Measurements from ENCODE around the gene INHBA. TPM values are rescaled to one million over a fixed set of nuclear protein-coding genes. Genes with fewer than 3 reads are reported as not detected.

The INHBA gene
- total and polyA plus RNA-seq, 2 of the 4 experiments (the other 2 are of a cell fraction) = 60.2 to 112 TPM

DNA sequence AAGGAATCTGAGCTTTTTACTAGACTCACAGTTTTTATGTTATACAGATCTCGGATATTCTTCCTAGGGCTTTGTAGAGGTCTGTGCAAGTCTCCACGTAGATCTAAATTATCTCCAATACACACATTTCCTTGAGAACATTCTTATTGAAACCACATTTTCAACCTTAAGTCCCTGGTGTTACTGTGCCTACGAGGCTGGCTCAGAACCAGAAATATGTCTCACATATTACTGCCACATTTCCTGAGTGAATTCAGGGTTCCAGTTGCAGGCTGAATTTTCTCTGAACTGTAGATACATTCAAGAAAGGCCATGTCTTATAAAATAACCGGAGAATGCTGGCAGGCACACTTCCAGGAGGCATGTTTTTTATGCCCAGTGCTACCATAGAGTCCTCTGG is 46.5 kb downstream of the INHBA start:
- no peaks in the 10 kb centered on the region for H3K27me3 ChIP-seq (ENCODE audit: control insufficient read depth, insufficient read depth, low read length)
- peaks cover 4% of the 10 kb centered on the region; the same call in 1 of the 2 replicates for H3K4me1 ChIP-seq (ENCODE audit: control insufficient read depth, insufficient read depth, low read length)
- TF ChIP-seq BHLHE40 (IDR thresholded peaks at IDR 0.05; ENCODE audit: low read depth, low read length) (no peak), POLR2A (IDR thresholded peaks at IDR 0.05; ENCODE audit: low read depth, low read length) (no peak), MAZ (IDR thresholded peaks at IDR 0.05; ENCODE audit: borderline replicate concordance, low read depth, low read length) (no peak), CHD1 (IDR thresholded peaks at IDR 0.05; ENCODE audit: low read depth, low read length) (no peak), MAFK (IDR thresholded peaks at IDR 0.05; ENCODE audit: low read depth, low read length) (no peak), RCOR1 (IDR thresholded peaks at IDR 0.05; ENCODE audit: insufficient replicate concordance, low read length) (no peak), RAD21 (IDR thresholded peaks at IDR 0.05; ENCODE audit: low read length) (no peak), SMC3 (IDR thresholded peaks at IDR 0.05; ENCODE audit: low read depth, low read length) (no peak), NFE2L2 (IDR thresholded peaks at IDR 0.05; ENCODE audit: low read depth, low read length) (no peak), RFX5 (IDR thresholded peaks at IDR 0.05; ENCODE audit: low read depth, low read length) (no peak), FOS (IDR thresholded peaks at IDR 0.05; ENCODE audit: low read depth, low read length) (no peak), CEBPB (IDR thresholded peaks at IDR 0.05; ENCODE audit: low read depth, low read length) (no peak)
- TF ChIP-seq, protein P1, sequence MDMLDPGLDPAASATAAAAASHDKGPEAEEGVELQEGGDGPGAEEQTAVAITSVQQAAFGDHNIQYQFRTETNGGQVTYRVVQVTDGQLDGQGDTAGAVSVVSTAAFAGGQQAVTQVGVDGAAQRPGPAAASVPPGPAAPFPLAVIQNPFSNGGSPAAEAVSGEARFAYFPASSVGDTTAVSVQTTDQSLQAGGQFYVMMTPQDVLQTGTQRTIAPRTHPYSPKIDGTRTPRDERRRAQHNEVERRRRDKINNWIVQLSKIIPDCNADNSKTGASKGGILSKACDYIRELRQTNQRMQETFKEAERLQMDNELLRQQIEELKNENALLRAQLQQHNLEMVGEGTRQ (IDR thresholded peaks at IDR 0.05; ENCODE audit: low read depth, low read length) = no peak
- TF ChIP-seq, protein P2, sequence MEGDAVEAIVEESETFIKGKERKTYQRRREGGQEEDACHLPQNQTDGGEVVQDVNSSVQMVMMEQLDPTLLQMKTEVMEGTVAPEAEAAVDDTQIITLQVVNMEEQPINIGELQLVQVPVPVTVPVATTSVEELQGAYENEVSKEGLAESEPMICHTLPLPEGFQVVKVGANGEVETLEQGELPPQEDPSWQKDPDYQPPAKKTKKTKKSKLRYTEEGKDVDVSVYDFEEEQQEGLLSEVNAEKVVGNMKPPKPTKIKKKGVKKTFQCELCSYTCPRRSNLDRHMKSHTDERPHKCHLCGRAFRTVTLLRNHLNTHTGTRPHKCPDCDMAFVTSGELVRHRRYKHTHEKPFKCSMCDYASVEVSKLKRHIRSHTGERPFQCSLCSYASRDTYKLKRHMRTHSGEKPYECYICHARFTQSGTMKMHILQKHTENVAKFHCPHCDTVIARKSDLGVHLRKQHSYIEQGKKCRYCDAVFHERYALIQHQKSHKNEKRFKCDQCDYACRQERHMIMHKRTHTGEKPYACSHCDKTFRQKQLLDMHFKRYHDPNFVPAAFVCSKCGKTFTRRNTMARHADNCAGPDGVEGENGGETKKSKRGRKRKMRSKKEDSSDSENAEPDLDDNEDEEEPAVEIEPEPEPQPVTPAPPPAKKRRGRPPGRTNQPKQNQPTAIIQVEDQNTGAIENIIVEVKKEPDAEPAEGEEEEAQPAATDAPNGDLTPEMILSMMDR (conservative IDR thresholded peaks at IDR 0.05; ENCODE audit: low read depth, low read length) = no peak
- no peak overlapping the region for H2AK9ac ChIP-seq (replicated peaks; ENCODE audit: low read depth, low read length, poor library complexity)
- peak overlapping the region; percentile 23; the same call in 1 of the 2 replicates for H3K23ac ChIP-seq (ENCODE audit: low read depth, low read length)
- no peak overlapping the region; the same call in 1 of the 2 replicates for H3K4me2 ChIP-seq (ENCODE audit: low read depth, low read length)
- no peak for ATAC-seq (ENCODE audit: low read depth)
- no peak overlapping the region for H2BK5ac ChIP-seq (ENCODE audit: low read depth, low read length, poor library complexity, severe bottlenecking)
- no peaks in the 10 kb centered on the region for H3K79me1 ChIP-seq (ENCODE audit: low read depth in 1 of 2, low read length in 2 of 2)
- H3K4me3 ChIP-seq (ENCODE audit: insufficient read depth, low read depth, low read length) = no peak overlapping the region
- H3K9ac ChIP-seq (ENCODE audit: low read depth, low read length) = no peak overlapping the region
- WGBS, 2 experiments (ENCODE audit: extremely low coverage in 2 of 2, insufficient read length in 1 of 2) = no CpG with 5 or more reads among the region's 4 CpGs
- H3K36me3 ChIP-seq (ENCODE audit: control insufficient read depth, insufficient read depth, low read length) = no peaks in the 10 kb centered on the region
- BruUV-seq (replicated peaks) = no TSS peak
- ChIA-PET CTCF (no interaction called here), POLR2A (ENCODE audit: unreplicated experiment) (no interaction called here)
- no peak overlapping the region for H4K91ac ChIP-seq (ENCODE audit: insufficient read depth, low read depth, low read length)
- no peak overlapping the region for H2AFZ ChIP-seq (replicated peaks; ENCODE audit: low read length, poor library complexity)
- in situ Hi-C loops (cut with MboI; ENCODE audit: low sequenced_read_pairs) (no loop called here), dilution Hi-C loops (cut with HindIII; ENCODE audit: low sequenced_read_pairs, unreplicated experiment) (no loop called here), intact Hi-C loops (cut with micrococcal nuclease) (no loop called here)
- H2BK15ac ChIP-seq (ENCODE audit: low read depth, low read length) = no peak overlapping the region
- H2BK120ac ChIP-seq (ENCODE audit: low read depth, low read length) = no peak overlapping the region
- no peak overlapping the region for H3K14ac ChIP-seq (replicated peaks; ENCODE audit: low read depth, low read length)
- no peaks in the 10 kb centered on the region for H3K9me1 ChIP-seq (ENCODE audit: insufficient read depth, low read length)
- peak; percentile 63 for DNase-seq
- H3K27ac ChIP-seq (ENCODE audit: insufficient read depth, low read length) = no peak overlapping the region
- H3K18ac ChIP-seq (ENCODE audit: low read depth, low read length) = no peak overlapping the region
- no peaks in the 10 kb centered on the region for H4K20me1 ChIP-seq (ENCODE audit: insufficient read depth, low read length)
- no peak overlapping the region for H4K8ac ChIP-seq (ENCODE audit: low read depth in 2 of 2, low read length in 2 of 2)
- no peak overlapping the region for H3K56ac ChIP-seq (ENCODE audit: extremely low read depth, insufficient read depth, low read length)
- no peak overlapping the region for H2AK5ac ChIP-seq (ENCODE audit: low read depth, low read length)
- H3K9me3 ChIP-seq (ENCODE audit: control insufficient read depth, insufficient read depth, low read length) = no peaks in the 10 kb centered on the region
- no peak overlapping the region; the same call in 1 of the 2 replicates for H4K5ac ChIP-seq (ENCODE audit: low read depth, low read length)
- no peak overlapping the region for H3K4ac ChIP-seq (ENCODE audit: low read depth, low read length)
- H2BK20ac ChIP-seq (ENCODE audit: low read depth, low read length) = no peak overlapping the region

Data from IMR-90 (cell line).